Urinary bladder (tissue), 4 donors: Measurements from ENCODE around the gene OR51V1. TPM values are rescaled to one million over a fixed set of nuclear protein-coding genes. Genes with fewer than 3 reads are reported as not detected.
"Not testable (repeated sequence)": the region's sequence is repeated elsewhere in the genome, so short reads cannot be mapped to it uniquely, and the experiment has no call there.

Source experiments
- DNase-seq: peaks from one replicate; pipeline ENCODE4 v3.0.0-alpha.2; 2015; ENCODE audit errors: extremely low spot score
- H3K27ac ChIP-seq: one replicate; pipeline ENCODE4 v1.5.1; 2013; ENCODE audit warnings: low read depth, mild to moderate bottlenecking, moderate library complexity
- H3K36me3 ChIP-seq: one replicate; pipeline ENCODE4 v1.6.1; 2013; ENCODE audit warnings: mild to moderate bottlenecking, moderate library complexity; ENCODE audit not compliant: insufficient read depth
- H3K4me1 ChIP-seq: one replicate; pipeline ENCODE4 v1.6.1; 2013; ENCODE audit warnings: mild to moderate bottlenecking, moderate library complexity; ENCODE audit not compliant: insufficient read depth
- H3K4me3 ChIP-seq: one replicate; pipeline ENCODE4 v1.5.1; 2013; ENCODE audit warnings: low read depth, low read length
- WGBS: extraction: QIAGEN DNeasy Blood & Tissue Kit; methylation state at CpG from one replicate; pipeline ENCODE4 v1.1.7; 2013; 5-methylcytosine and 5-hydroxymethylcytosine counted together
- polyA plus RNA-seq: library from polyadenylated mRNA; stranded (reverse); fragments of 200-250 nt; gene quantifications from one replicate; pipeline ENCODE4 v1.2.3, GENCODE V29; 2013
- total RNA-seq: library from RNA; depleted of rRNA; stranded (reverse); fragments of >200 nt; gene quantifications from one replicate; pipeline ENCODE4 v1.2.3, GENCODE V29; 2014
- donor health status: healthy with polysubstance abuse.
- donor health status: healthy.

The OR51V1 gene, protein sequence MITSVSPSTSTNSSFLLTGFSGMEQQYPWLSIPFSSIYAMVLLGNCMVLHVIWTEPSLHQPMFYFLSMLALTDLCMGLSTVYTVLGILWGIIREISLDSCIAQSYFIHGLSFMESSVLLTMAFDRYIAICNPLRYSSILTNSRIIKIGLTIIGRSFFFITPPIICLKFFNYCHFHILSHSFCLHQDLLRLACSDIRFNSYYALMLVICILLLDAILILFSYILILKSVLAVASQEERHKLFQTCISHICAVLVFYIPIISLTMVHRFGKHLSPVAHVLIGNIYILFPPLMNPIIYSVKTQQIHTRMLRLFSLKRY
- total RNA-seq (not detected), polyA plus RNA-seq (not detected)

- no peak within 1 kb of the TSS for H3K27ac ChIP-seq
- DNase-seq, result no peak
- no peaks in the 10 kb centered on the region for H3K36me3 ChIP-seq
- H3K4me3 ChIP-seq, result no peak within 1 kb of the TSS
- WGBS, result 59% methylated on average over 1 of the region's 1 CpG
- no peaks in the 10 kb centered on the region for H3K4me1 ChIP-seq
Observed at GRCh38 chr11:5200582-5200981, at the start of gene OR51V1. TSS of gene OR51V1 (minus strand) at chr11:5200682. CDS start at chr11:5200682, 0 bp downstream.

DNA sequence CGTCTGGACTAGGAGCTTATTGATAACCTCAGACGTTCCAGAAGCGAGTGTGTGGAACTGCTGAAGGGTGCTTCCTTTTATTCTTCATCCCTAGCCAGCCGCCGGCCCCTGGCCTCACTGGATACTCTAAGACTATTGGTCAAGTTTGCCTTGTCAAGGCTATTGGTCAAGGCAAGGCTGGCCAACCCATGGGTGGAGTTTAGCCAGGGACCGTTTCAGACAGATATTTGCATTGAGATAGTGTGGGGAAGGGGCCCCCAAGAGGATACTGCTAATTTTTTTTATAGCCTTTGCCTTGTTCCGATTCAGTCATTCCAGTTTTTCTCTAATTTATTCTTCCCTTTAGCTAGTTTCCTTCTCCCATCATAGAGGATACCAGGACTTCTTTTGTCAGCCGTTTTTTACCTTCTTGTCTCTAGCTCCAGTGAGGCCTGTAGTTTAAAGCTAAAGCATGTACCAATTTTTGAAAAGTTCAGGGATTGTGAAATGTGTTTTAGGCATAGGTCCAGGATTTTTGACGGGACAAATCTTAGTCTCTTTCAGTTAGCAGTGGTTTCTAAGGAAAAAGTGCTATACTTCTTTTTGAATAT, 49.4 kb upstream of the OR51V1 start, which contains the start of gene HBG1:
Gene HBG1, minus strand, starts transcription at position 51 of the 590 bp plus-strand sequence. CDS start 53 bp downstream, outside the sequence.
- H3K4me1 ChIP-seq, H3K4me3 ChIP-seq, H3K36me3 ChIP-seq, DNase-seq, H3K27ac ChIP-seq: not testable (repeated sequence)
- 72% methylated on average over 4 of the region's 9 CpGs for WGBS

DNA sequence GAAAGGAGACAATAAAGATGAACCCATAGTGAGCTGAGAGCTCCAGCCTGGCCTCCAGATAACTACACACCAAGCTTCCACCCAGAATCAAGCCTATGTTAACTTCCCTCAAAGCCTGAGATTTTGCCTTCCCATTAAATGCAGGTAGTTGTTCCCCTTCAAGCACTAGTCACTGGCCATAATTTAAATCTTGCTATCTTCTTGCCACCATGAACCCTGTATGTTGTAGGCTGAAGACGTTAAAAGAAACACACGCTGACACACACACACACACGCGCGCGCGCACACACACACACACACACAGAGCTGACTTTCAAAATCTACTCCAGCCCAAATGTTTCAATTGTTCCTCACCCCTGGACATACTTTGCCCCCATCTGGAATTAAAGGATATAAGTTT, 48.0 kb upstream of the OR51V1 start:
- WGBS, result 86% methylated on average over 7 of the region's 7 CpGs
- not testable (repeated sequence) for DNase-seq

DNA sequence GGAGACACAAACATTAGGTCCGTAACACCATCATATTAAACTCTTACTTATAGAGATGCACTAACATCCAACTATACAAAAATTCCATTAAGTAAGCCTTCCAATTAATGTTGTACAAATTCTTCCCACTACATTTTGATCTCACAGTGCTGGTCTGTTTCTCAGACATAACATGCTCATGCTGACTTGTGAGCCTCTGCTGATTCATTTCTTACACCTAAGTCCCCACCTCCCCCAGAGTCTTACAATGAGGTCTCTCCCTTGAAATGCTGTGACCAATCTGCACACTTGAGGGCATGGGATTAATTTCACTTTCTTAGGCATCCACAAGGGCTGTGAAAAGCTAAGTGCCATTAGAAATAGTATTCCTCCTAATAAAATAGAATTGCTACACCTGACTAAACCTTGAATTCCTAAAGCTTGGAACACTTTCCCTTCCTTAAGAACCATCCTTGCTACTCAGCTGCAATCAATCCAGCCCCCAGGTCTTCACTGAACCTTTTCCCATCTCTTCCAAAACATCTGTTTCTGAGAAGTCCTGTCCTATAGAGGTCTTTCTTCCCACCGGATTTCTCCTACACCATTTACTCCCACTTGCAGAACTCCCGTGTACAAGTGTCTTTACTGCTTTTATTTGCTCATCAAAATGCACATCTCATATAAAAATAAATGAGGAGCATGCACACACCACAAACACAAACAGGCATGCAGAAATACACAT, 47.1 kb upstream of the OR51V1 start:
- H3K4me1 ChIP-seq, result no peaks in the 10 kb centered on the region
- H3K27ac ChIP-seq, result no peak overlapping the region
- no peaks in the 10 kb centered on the region for H3K36me3 ChIP-seq
- WGBS, result 84% methylated on average over 3 of the region's 3 CpGs
- no peak overlapping the region for H3K4me3 ChIP-seq
- DNase-seq, result no peak

More for the DNA sequence above, 48.0 kb upstream of the OR51V1 start:
- H3K4me1 ChIP-seq, H3K4me3 ChIP-seq, H3K36me3 ChIP-seq, H3K27ac ChIP-seq: not testable (repeated sequence)

DNA sequence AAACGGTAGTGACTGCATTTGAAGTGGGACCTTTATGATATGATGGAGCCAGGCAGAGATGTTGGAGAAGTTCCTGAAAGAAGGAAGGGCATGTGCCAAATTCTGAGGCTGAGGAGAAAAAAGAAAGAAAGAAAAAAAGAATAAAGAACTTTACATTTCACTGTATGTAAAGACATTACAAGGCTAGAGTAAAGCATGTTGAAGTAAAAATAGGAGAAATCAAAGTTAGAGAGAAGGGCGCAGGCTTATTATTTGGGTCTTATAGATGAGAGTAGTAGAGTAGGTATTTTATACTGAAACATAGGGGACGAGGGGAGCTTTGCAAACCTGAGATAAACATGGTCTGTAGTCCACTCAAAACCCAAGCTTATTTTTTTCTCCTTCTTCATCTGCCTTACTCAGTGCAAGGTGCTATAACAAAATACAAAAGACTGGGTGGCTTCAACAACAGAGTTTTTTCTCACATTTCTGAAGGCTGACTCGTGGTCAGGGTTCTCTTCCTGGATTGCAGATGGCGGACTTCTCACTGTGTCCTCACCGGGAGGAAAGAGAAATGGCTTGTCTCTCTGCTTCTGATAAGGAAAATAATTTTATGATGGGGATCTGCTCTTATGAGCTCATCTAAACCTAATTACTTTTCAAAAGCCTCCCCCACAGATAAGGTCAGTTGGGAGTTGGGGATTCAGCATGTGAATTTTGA, 46.4 kb upstream of the OR51V1 start:
- WGBS, result 72% methylated on average over 6 of the region's 6 CpGs
- H3K4me1 ChIP-seq, result no peaks in the 10 kb centered on the region
- no peaks in the 10 kb centered on the region for H3K36me3 ChIP-seq
- no peak overlapping the region for H3K27ac ChIP-seq
- H3K4me3 ChIP-seq, result no peak overlapping the region
- no peak for DNase-seq

GRCh38 chr11:5245155-5245554, 44.7 kb upstream of the OR51V1 start:
- Histone ChIP-seq H3K27ac (no peak overlapping the region), H3K4me3 (no peak overlapping the region), H3K36me3 (no peaks in the 10 kb centered on the region), H3K4me1 (no peaks in the 10 kb centered on the region)
- WGBS, result 71% methylated on average over 2 of the region's 2 CpGs
- DNase-seq, result no peak

- Histone ChIP-seq H3K4me3 (no peak overlapping the region), H3K4me1 (no peaks in the 10 kb centered on the region), H3K27ac (no peak overlapping the region), H3K36me3 (no peaks in the 10 kb centered on the region)
- no peak for DNase-seq
- 84% methylated on average over 4 of the region's 4 CpGs for WGBS
Observed at GRCh38 chr11:5243816-5244180, 43.3 kb upstream of the OR51V1 start.

GRCh38 chr11:5242933-5243815, 42.7 kb upstream of the OR51V1 start:
- no peak overlapping the region for H3K27ac ChIP-seq
- WGBS, result 75% methylated on average over 7 of the region's 7 CpGs
- no peaks in the 10 kb centered on the region for H3K4me1 ChIP-seq
- DNase-seq, result no peak
- no peak overlapping the region for H3K4me3 ChIP-seq
- H3K36me3 ChIP-seq, result no peaks in the 10 kb centered on the region

DNA sequence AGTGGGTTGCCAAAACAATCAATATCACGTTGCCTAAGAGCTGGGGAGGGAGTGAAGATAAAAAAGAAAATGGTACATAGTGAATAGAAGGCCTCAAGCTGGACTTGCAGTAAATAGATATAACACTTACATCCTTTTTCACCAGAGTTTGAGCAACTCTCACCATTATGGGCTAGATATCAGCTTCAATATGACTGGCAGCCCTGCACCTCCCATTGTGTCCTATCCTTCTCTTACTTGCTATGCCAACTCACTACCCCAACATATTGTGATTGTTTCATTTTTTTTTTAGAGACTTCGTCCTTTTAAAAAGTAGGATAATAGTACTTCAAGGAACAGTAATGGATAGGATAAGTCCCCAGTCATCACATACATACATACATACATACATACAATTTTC, 41.7 kb upstream of the OR51V1 start:
- H3K36me3 ChIP-seq, result no peaks in the 10 kb centered on the region
- H3K4me1 ChIP-seq, result no peaks in the 10 kb centered on the region
- no peak for DNase-seq
- WGBS, result 63% methylated on average over 2 of the region's 2 CpGs
- no peak overlapping the region for H3K27ac ChIP-seq
- no peak overlapping the region for H3K4me3 ChIP-seq

DNA sequence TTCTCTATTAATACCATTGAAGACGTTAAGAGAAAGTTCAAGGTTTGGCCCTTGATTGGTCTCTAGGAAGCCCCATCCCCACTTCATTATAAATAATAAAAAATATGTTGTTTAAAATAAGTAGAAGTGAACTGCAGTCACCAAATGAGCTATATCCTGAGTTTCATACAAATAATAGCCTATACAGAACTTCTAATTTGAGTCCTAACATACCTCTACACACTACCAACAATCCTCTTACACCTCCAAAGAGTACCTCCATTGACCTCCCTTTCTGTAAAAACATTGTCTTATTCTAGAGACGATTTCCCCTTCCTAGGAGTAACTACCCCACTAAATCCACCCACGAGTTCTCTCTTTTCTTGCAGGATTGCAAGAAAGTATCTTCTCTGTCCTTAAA, 41.0 kb upstream of the OR51V1 start:
- Histone ChIP-seq H3K27ac (no peak overlapping the region), H3K36me3 (no peaks in the 10 kb centered on the region), H3K4me1 (no peaks in the 10 kb centered on the region), H3K4me3 (no peak overlapping the region)
- DNase-seq, result no peak
- WGBS, result 64% methylated on average over 3 of the region's 3 CpGs

DNA sequence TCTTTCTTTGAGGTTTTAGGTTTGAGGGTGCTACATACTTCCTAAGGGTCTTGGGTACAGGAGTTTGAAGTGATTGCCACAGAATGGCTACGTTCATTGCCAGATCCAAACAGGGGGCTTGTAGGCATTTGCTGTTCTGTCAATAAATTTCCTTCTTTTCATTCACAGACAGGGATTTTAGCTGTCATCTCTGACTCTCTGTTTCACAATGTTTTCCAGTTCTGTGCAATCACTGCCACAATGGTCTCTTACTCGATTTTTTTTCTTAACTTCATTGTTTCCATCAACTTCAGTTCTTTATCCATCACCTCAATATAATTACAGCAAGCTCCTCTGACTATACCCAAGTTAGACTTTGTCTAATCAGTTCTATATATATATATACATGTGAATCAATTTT, 40.0 kb upstream of the OR51V1 start:
- DNase-seq, result no peak
- Histone ChIP-seq H3K27ac (no peak overlapping the region), H3K4me3 (no peak overlapping the region), H3K4me1 (no peaks in the 10 kb centered on the region), H3K36me3 (no peaks in the 10 kb centered on the region)
- WGBS, result 64% methylated on average over 2 of the region's 2 CpGs

DNA sequence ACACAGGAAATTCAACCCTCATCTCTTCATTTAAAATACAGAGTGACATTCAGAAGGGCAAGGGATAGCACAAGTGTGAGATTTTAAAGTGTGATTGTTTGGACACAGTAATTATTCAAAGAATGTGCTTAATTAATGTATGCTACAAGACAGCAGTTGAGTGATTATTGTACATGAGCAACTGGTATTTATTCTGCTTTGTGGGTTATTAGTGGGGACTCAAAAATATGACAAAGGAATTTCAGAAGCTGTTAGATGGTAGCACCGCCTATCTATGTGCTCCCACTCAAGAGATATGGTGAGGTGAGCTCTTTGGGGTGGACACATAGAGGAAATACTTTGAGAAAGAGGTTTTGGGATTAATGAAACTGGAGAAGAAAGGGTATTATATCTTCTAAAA, 39.6 kb upstream of the OR51V1 start:
- WGBS, result 87% methylated on average over 1 of the region's 1 CpG
- Histone ChIP-seq H3K4me3 (no peak overlapping the region), H3K36me3 (no peaks in the 10 kb centered on the region), H3K27ac (no peak overlapping the region), H3K4me1 (no peaks in the 10 kb centered on the region)
- DNase-seq, result no peak

GRCh38 chr11:5239046-5239445, 38.6 kb upstream of the OR51V1 start:
- no peaks in the 10 kb centered on the region for H3K4me1 ChIP-seq
- no peak overlapping the region for H3K4me3 ChIP-seq
- no peak for DNase-seq
- no peak overlapping the region for H3K27ac ChIP-seq
- H3K36me3 ChIP-seq, result no peaks in the 10 kb centered on the region
